Measurements from ENCODE around the gene CD2AP.

Gene CD2AP

DNA sequence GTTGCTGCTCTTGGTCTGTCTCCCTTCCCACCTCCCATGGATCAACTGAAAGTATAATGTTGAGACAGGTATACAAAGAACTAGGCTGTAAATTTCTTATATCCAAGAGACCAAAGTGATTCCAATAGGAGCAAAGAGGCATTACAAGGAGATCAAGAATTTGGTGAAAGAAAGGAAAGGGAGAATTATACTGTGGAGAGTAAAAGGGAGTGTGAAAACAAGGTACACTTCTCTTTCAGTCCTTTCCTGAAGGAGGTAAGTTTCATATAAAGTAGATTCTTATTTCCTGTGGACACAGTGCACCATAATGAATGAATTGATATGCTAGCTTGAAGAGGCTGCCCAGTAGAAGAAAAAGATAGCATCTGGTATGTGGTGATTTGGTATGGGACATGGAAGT, 49.7 kb downstream of the CD2AP start:
- no peak for TF ChIP-seq CTCF (IDR thresholded peaks at IDR 0.05; ENCODE audit: extremely low read depth, missing control alignments)
- DNase-seq (ENCODE audit: low spot score), result no peak

GRCh38 chr6:47529734-47530133, 52.1 kb downstream of the CD2AP start:
- TF ChIP-seq CTCF (IDR thresholded peaks at IDR 0.05; ENCODE audit: extremely low read depth, missing control alignments), result no peak
- no peak for DNase-seq (ENCODE audit: low spot score)

DNA sequence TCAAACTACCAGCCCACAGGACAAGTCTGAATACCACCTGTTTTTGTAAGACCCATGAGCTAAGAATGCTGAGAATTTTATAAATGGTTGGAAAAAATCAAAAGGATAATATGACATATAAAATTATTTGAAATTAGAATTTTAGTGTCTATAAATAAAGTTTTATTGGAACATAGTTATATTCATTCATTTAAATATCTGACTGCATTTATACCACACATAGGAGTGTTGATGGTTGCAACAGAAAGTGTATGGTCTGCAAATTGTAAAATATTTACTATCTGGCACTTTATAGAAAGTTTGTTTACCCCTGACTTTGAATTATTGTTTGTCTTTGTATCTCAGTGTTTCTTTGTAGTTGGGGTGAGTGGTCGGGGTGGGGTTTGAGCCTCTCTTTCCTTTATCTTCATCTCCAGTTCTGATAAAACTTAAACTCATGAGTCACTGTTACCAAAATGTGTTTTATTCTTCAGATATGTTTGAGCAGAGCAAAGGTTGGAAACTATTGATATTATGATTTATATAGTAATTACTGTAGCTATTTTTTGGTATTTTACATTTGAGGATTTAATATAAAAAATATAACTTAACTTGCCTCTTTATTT, 55.5 kb downstream of the CD2AP start:
- no peak for TF ChIP-seq CTCF (IDR thresholded peaks at IDR 0.05; ENCODE audit: extremely low read depth, missing control alignments)
- DNase-seq (ENCODE audit: low spot score), result no peak

DNA sequence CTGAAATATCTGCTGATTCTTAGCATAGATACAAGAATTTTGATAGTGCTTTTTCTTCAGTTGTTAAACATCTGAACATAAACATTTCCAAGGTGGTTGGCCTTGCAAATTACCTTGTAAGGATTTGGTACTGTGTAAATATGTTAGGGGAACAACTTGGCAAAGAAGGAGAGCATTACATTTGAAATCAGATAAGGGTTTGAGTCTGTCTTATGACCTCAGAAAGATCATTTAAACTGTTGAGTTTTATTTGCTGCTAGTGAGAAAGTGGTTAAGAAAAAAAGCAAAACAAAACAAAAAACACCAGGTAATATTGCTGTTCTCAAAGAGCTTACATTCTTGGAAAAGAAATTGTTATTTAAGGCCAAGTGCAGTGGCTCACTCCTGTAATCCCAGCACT, 56.5 kb downstream of the CD2AP start:
- no peak for TF ChIP-seq CTCF (IDR thresholded peaks at IDR 0.05; ENCODE audit: extremely low read depth, missing control alignments)
- DNase-seq (ENCODE audit: low spot score), result no peak

GRCh38 chr6:47535316-47536225, 58.0 kb downstream of the CD2AP start:
- TF ChIP-seq CTCF (IDR thresholded peaks at IDR 0.05; ENCODE audit: extremely low read depth, missing control alignments), result no peak
- DNase-seq (ENCODE audit: low spot score), result no peak

- no peak for DNase-seq (ENCODE audit: low spot score)
- no peak for TF ChIP-seq CTCF (IDR thresholded peaks at IDR 0.05; ENCODE audit: extremely low read depth, missing control alignments)
Measured at GRCh38 chr6:47536816-47537401, 59.3 kb downstream of the CD2AP start.

GRCh38 chr6:47545223-47545622, 67.6 kb downstream of the CD2AP start:
- no peak for TF ChIP-seq CTCF (IDR thresholded peaks at IDR 0.05; ENCODE audit: extremely low read depth, missing control alignments)

More at GRCh38 chr6:47545223-47545622, 67.6 kb downstream of the CD2AP start:
- no peak for DNase-seq (ENCODE audit: low spot score)
